Suprapubic skin (tissue), 4 donors: ENCODE data around the gene ITGA4. TPM values are rescaled to one million over a fixed set of nuclear protein-coding genes. Genes with fewer than 3 reads are reported as not detected.
A peak's percentile ranks its signal among the peaks of the same experiment; 100 is the strongest.

Experiments used
- DNase-seq, 2 donors: peaks; one replicate each; pipeline ENCODE4 v3.0.0-alpha.2; 2019; ENCODE audit warnings: low spot score in 2 of 2
- H3K27ac ChIP-seq: fragments of 200-600 bp; sonication (generic); one replicate; pipeline ENCODE4 v1.5.1; 2019
- H3K27me3 ChIP-seq: fragments of 200-600 bp; sonication (generic); one replicate; pipeline ENCODE4 v1.5.1; 2019
- H3K36me3 ChIP-seq: fragments of 200-600 bp; sonication (generic); one replicate; pipeline ENCODE4 v1.5.1; 2019
- H3K4me1 ChIP-seq: fragments of 200-600 bp; sonication (generic); one replicate; pipeline ENCODE4 v1.5.1; 2019
- H3K4me3 ChIP-seq: fragments of 200-600 bp; sonication (generic); one replicate; pipeline ENCODE4 v1.5.1; 2019; ENCODE audit warnings: mild to moderate bottlenecking
- H3K9me3 ChIP-seq: fragments of 200-600 bp; sonication (generic); one replicate; pipeline ENCODE4 v1.5.1; 2019
- CTCF ChIP-seq, 2 donors: fragments of 200-600 bp in 1 of 2; fragments of 450-650 bp in 1 of 2; sonication (generic) in 1 of 2; IDR thresholded peaks; one replicate each; pipeline ENCODE4 v1.5.1; 2016 to 2019; ENCODE audit warnings: antibody characterized with exemption in 2 of 2, mild to moderate bottlenecking in 1 of 2, moderate library complexity in 1 of 2
- EP300 ChIP-seq: sonication (generic); formaldehyde crosslinking; IDR thresholded peaks from one replicate; pipeline ENCODE4 v1.6.1; 2017; ENCODE audit warnings: antibody characterized with exemption
- POLR2A ChIP-seq, 2 donors: fragments of 450-650 bp; IDR thresholded peaks; one replicate each; pipeline ENCODE4 v1.6.1; 2017; ENCODE audit warnings: antibody characterized with exemption in 2 of 2, mild to moderate bottlenecking in 2 of 2, moderate library complexity in 2 of 2
- POLR2AphosphoS5 ChIP-seq, 3 donors: sonication (generic); formaldehyde crosslinking; IDR thresholded peaks; one replicate each; pipeline ENCODE4 v1.6.1; 2017; ENCODE audit warnings: antibody characterized with exemption in 3 of 3
- WGBS: methylation state at CpG from one replicate; pipeline ENCODE4 v1.1.5; 2018; 5-methylcytosine and 5-hydroxymethylcytosine counted together
- total RNA-seq, 4 donors: library from RNA; depleted of rRNA; stranded (reverse); fragments of >200 nt; gene quantifications; one replicate each; pipeline ENCODE4 v1.1.0, GENCODE V29; 2016

Gene ITGA4
- total RNA-seq, 4 donors from 2014 or later = 0.68 to 14.1 (median 0.95) TPM

GRCh38 chr2:181570833-181571661, 113.9 kb downstream of the ITGA4 start:
- no peaks in the 10 kb centered on the region for H3K36me3 ChIP-seq
- WGBS = 79% methylated on average over 4 of the region's 4 CpGs
- no peak for TF ChIP-seq POLR2AphosphoS5 (IDR thresholded peaks at IDR 0.05)
- no peak for TF ChIP-seq CTCF (IDR thresholded peaks at IDR 0.05)
- TF ChIP-seq POLR2A (IDR thresholded peaks at IDR 0.05) = no peak
- TF ChIP-seq EP300 = no peak
- H3K27me3 ChIP-seq = no peaks in the 10 kb centered on the region
- no peak overlapping the region for H3K4me3 ChIP-seq
- no peak for DNase-seq
- no peaks in the 10 kb centered on the region for H3K4me1 ChIP-seq
- no peak overlapping the region for H3K27ac ChIP-seq
- H3K9me3 ChIP-seq = no peaks in the 10 kb centered on the region

GRCh38 chr2:181573140-181573736, 116.1 kb downstream of the ITGA4 start:
- WGBS = 44% methylated on average over 4 of the region's 4 CpGs

GRCh38 chr2:181574321-181574720, 117.1 kb downstream of the ITGA4 start:
- no peaks in the 10 kb centered on the region for H3K36me3 ChIP-seq
- H3K4me3 ChIP-seq = no peak overlapping the region
- no peaks in the 10 kb centered on the region for H3K27me3 ChIP-seq
- WGBS = 79% methylated on average over 7 of the region's 7 CpGs
- H3K9me3 ChIP-seq = no peaks in the 10 kb centered on the region
- no peak overlapping the region for H3K27ac ChIP-seq
- no peak for DNase-seq
- H3K4me1 ChIP-seq = no peaks in the 10 kb centered on the region
- TF ChIP-seq EP300 (no peak), CTCF (IDR thresholded peaks at IDR 0.05) (no peak), POLR2A (IDR thresholded peaks at IDR 0.05) (no peak), POLR2AphosphoS5 (IDR thresholded peaks at IDR 0.05) (no peak)

More at GRCh38 chr2:181573140-181573736, 116.1 kb downstream of the ITGA4 start:
- H3K36me3 ChIP-seq = no peaks in the 10 kb centered on the region
- no peaks in the 10 kb centered on the region for H3K4me1 ChIP-seq
- no peak overlapping the region for H3K4me3 ChIP-seq
- TF ChIP-seq POLR2A (IDR thresholded peaks at IDR 0.05) = no peak
- peak in 1 of 2 donors; percentile 11 for TF ChIP-seq CTCF (IDR thresholded peaks at IDR 0.05)
- H3K9me3 ChIP-seq = no peaks in the 10 kb centered on the region
- no peaks in the 10 kb centered on the region for H3K27me3 ChIP-seq
- no peak overlapping the region for H3K27ac ChIP-seq
- DNase-seq = no peak

GRCh38 chr2:181575024-181575649, 118.0 kb downstream of the ITGA4 start:
- WGBS = 80% methylated on average over 7 of the region's 7 CpGs
- Histone ChIP-seq H3K4me3 (no peak overlapping the region), H3K9me3 (no peaks in the 10 kb centered on the region), H3K4me1 (no peaks in the 10 kb centered on the region), H3K27me3 (no peaks in the 10 kb centered on the region), H3K36me3 (no peaks in the 10 kb centered on the region), H3K27ac (no peak overlapping the region)
- TF ChIP-seq EP300 = no peak
- DNase-seq = no peak

GRCh38 chr2:181575650-181576025, 118.5 kb downstream of the ITGA4 start:
- no peak for DNase-seq

More at GRCh38 chr2:181575650-181576025, 118.5 kb downstream of the ITGA4 start:
- no peaks in the 10 kb centered on the region for H3K36me3 ChIP-seq
- H3K27ac ChIP-seq = no peak overlapping the region
- H3K4me3 ChIP-seq = no peak overlapping the region
- H3K27me3 ChIP-seq = no peaks in the 10 kb centered on the region
- TF ChIP-seq POLR2AphosphoS5 (IDR thresholded peaks at IDR 0.05) (no peak), EP300 (no peak), POLR2A (IDR thresholded peaks at IDR 0.05) (no peak), CTCF (IDR thresholded peaks at IDR 0.05) (no peak)
- no peaks in the 10 kb centered on the region for H3K9me3 ChIP-seq
- WGBS = 46% methylated on average over 2 of the region's 2 CpGs
- no peaks in the 10 kb centered on the region for H3K4me1 ChIP-seq
